MM.1S (cell line): ENCODE measurements around the gene PTPRD.

Experiments
- DNase-seq: peaks from one replicate; pipeline ENCODE4 v3.0.0-alpha.2; 2015
- H2AFZ ChIP-seq: fragments of 300-600 bp; sonication (generic); 2 replicates; pipeline ENCODE4 v1.6.0; 2016; ENCODE audit warnings: antibody characterized with exemption, low read length
- H3F3A ChIP-seq: fragments of 300-600 bp; sonication (generic); 2 replicates; pipeline ENCODE4 v1.6.1; 2016; ENCODE audit warnings: mild to moderate bottlenecking, antibody characterized with exemption, low read length, moderate library complexity, mixed read lengths; ENCODE audit not compliant: insufficient read depth
- H3K27ac ChIP-seq: fragments of 300-600 bp; sonication (generic); 2 replicates; pipeline ENCODE4 v1.5.1; 2016; ENCODE audit warnings: mild to moderate bottlenecking, low read length
- H3K27me3 ChIP-seq: fragments of 300-600 bp; sonication (generic); replicated peaks from 2 replicates; pipeline ENCODE4 v1.6.0; 2016; ENCODE audit warnings: low read length; ENCODE audit not compliant: insufficient read depth
- H3K36me3 ChIP-seq: fragments of 300-600 bp; sonication (generic); replicated peaks from 2 replicates; pipeline ENCODE4 v1.6.1; 2016; ENCODE audit warnings: mild to moderate bottlenecking, low read length, mixed read lengths; ENCODE audit not compliant: insufficient read depth
- H3K4me1 ChIP-seq: fragments of 300-600 bp; sonication (generic); 2 replicates; pipeline ENCODE4 v1.6.1; 2016; ENCODE audit warnings: low read length, mixed read lengths
- H3K4me2 ChIP-seq: fragments of 300-600 bp; sonication (generic); 2 replicates; pipeline ENCODE4 v1.6.0; 2016; ENCODE audit warnings: low read depth, low read length
- H3K4me3 ChIP-seq: fragments of 300-600 bp; sonication (generic); 2 replicates; pipeline ENCODE4 v1.5.1; 2016; ENCODE audit warnings: low read length, mixed read lengths
- H3K79me2 ChIP-seq: fragments of 300-600 bp; sonication (generic); 2 replicates; pipeline ENCODE4 v1.6.1; 2016; ENCODE audit warnings: mixed run types, low read length, mixed read lengths
- H3K9ac ChIP-seq: fragments of 300-600 bp; sonication (generic); 2 replicates; pipeline ENCODE4 v1.6.1; 2016; ENCODE audit warnings: low read length, mixed read lengths
- H3K9me2 ChIP-seq: fragments of 300-600 bp; sonication (generic); replicated peaks from 2 replicates; pipeline ENCODE4 v1.6.1; 2016; ENCODE audit warnings: mild to moderate bottlenecking, low read length, mixed read lengths; ENCODE audit not compliant: insufficient read depth
- H3K9me3 ChIP-seq: fragments of 300-600 bp; sonication (generic); replicated peaks from 2 replicates; pipeline ENCODE4 v1.6.1; 2016; ENCODE audit warnings: mild to moderate bottlenecking, low read length, mixed read lengths; ENCODE audit not compliant: insufficient read depth
- H4K20me1 ChIP-seq: fragments of 300-600 bp; sonication (generic); 2 replicates; pipeline ENCODE4 v1.6.1; 2016; ENCODE audit warnings: mild to moderate bottlenecking, low read length, moderate library complexity, mixed read lengths; ENCODE audit not compliant: insufficient read depth
- CTCF ChIP-seq: fragments of 300-600 bp; sonication (generic); IDR thresholded peaks from 2 replicates; pipeline ENCODE4 v1.5.1; 2016; ENCODE audit warnings: antibody characterized with exemption, low read length, mixed read lengths
- EZH2 ChIP-seq: fragments of 300-600 bp; sonication (generic); optimal IDR thresholded peaks from 2 replicates; pipeline ENCODE3; 2017; ENCODE audit warnings: low read depth, mild to moderate bottlenecking, antibody characterized with exemption, low read length, mixed read lengths
- EZH2phosphoT487 ChIP-seq: fragments of 300-600 bp; sonication (generic); IDR thresholded peaks from 2 replicates; pipeline ENCODE4 v1.6.1; 2018; ENCODE audit warnings: antibody characterized with exemption, low read length

PTPRD gene

GRCh38 chr9:9091387-9091786, 1521.4 kb downstream of the PTPRD start:
- no peak overlapping the region for H2AFZ ChIP-seq
- no peaks in the 10 kb centered on the region for H4K20me1 ChIP-seq
- no peak for DNase-seq
- no peaks in the 10 kb centered on the region for H3K4me1 ChIP-seq
- no peaks in the 10 kb centered on the region for H3K79me2 ChIP-seq
- no peak overlapping the region for H3K4me2 ChIP-seq
- no peaks in the 10 kb centered on the region for H3K27me3 ChIP-seq
- H3K9me2 ChIP-seq = no peaks in the 10 kb centered on the region; the same call in 1 of the 2 replicates
- TF ChIP-seq CTCF (no peak), EZH2phosphoT487 (no peak), EZH2 (no peak)
- no peak overlapping the region for H3K9ac ChIP-seq
- H3K36me3 ChIP-seq = no peaks in the 10 kb centered on the region
- H3F3A ChIP-seq = no peaks in the 10 kb centered on the region
- H3K27ac ChIP-seq = no peak overlapping the region
- no peaks in the 10 kb centered on the region for H3K9me3 ChIP-seq
- no peak overlapping the region for H3K4me3 ChIP-seq

GRCh38 chr9:9079473-9079872, 1533.3 kb downstream of the PTPRD start:
- Histone ChIP-seq H3K9ac (no peak overlapping the region), H3K27me3 (no peaks in the 10 kb centered on the region), H3K4me3 (no peak overlapping the region), H3K79me2 (no peaks in the 10 kb centered on the region), H3K4me1 (no peaks in the 10 kb centered on the region), H3K9me2 (no peaks in the 10 kb centered on the region), H3K36me3 (no peaks in the 10 kb centered on the region), H3K4me2 (no peak overlapping the region), H3F3A (no peaks in the 10 kb centered on the region), H2AFZ (no peak overlapping the region), H3K27ac (no peak overlapping the region), H3K9me3 (no peaks in the 10 kb centered on the region), H4K20me1 (no peaks in the 10 kb centered on the region)
- TF ChIP-seq EZH2 = no peak
- TF ChIP-seq CTCF = no peak
- TF ChIP-seq EZH2phosphoT487 = no peak
- DNase-seq = no peak

GRCh38 chr9:9078301-9078700, 1534.5 kb downstream of the PTPRD start:
- Histone ChIP-seq H3K9me2 (no peaks in the 10 kb centered on the region), H3K27ac (no peak overlapping the region), H3K9ac (no peak overlapping the region), H3K4me1 (no peaks in the 10 kb centered on the region), H4K20me1 (no peaks in the 10 kb centered on the region), H3K79me2 (no peaks in the 10 kb centered on the region), H3K27me3 (no peaks in the 10 kb centered on the region), H2AFZ (no peak overlapping the region), H3F3A (no peaks in the 10 kb centered on the region), H3K9me3 (no peaks in the 10 kb centered on the region), H3K4me3 (no peak overlapping the region), H3K36me3 (no peaks in the 10 kb centered on the region), H3K4me2 (no peak overlapping the region)
- no peak for DNase-seq
- TF ChIP-seq EZH2phosphoT487 = no peak
- TF ChIP-seq CTCF = no peak
- TF ChIP-seq EZH2 = no peak
